Skeletal muscle satellite cell (primary cell): ENCODE data around the gene CD2AP.
"Not testable (repeated sequence)": the region's sequence is repeated elsewhere in the genome, so short reads cannot be mapped to it uniquely, and the experiment has no call there.

ENCODE experiments used
- H3K27me3 ChIP-seq: 2 replicates; pipeline ENCODE4 v1.7.0; 2013; ENCODE audit warnings: low read length; ENCODE audit not compliant: control insufficient read depth, insufficient read depth
- H3K36me3 ChIP-seq: 2 replicates; pipeline ENCODE4 v1.7.0; 2013; ENCODE audit warnings: mild to moderate bottlenecking, control low read depth, low read length; ENCODE audit not compliant: insufficient read depth
- H3K4me1 ChIP-seq: 2 replicates; pipeline ENCODE4 v1.7.0; 2013; ENCODE audit warnings: low read length; ENCODE audit not compliant: control insufficient read depth, insufficient read depth
- H3K4me2 ChIP-seq: 2 replicates; pipeline ENCODE4 v1.7.0; 2013; ENCODE audit warnings: mild to moderate bottlenecking, low read length
- H3K4me3 ChIP-seq: 2 replicates; pipeline ENCODE4 v1.7.0; 2013; ENCODE audit warnings: low read length
- H3K9ac ChIP-seq: 2 replicates; pipeline ENCODE4 v1.7.0; 2013; ENCODE audit warnings: mild to moderate bottlenecking, low read depth, low read length, moderate library complexity
- H3K9me3 ChIP-seq: replicated peaks from 2 replicates; pipeline ENCODE4 v1.7.0; 2013; ENCODE audit warnings: mild to moderate bottlenecking, control low read depth, low read length

CD2AP gene

GRCh38 chr6:47628448-47629272 is 151.1 kb downstream of the CD2AP start:
- H3K36me3 ChIP-seq, result no peaks in the 10 kb centered on the region
- H3K4me2 ChIP-seq, result no peak overlapping the region
- H3K9ac ChIP-seq, result no peak overlapping the region
- H3K27me3 ChIP-seq, result no peaks in the 10 kb centered on the region
- no peak overlapping the region for H3K4me3 ChIP-seq
- no peaks in the 10 kb centered on the region for H3K9me3 ChIP-seq
- H3K4me1 ChIP-seq, result no peaks in the 10 kb centered on the region

DNA sequence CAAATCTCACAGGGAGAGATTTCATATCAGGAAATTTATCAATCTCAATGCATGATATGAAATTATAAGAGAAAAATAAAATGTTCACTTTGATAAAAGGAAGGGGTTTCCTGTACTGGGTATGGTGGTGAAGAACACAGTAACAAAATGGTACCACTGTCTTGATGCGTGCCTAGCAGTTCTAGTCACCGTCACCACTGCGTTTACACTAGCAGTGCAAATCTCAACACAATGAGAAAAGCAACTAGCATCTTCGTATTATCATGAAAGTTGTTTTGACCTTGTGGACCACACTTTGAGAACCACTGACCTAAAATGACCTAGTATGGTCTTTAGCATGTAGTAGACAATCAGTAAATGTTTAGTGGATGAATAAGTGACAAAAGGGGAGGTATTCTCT is 152.4 kb downstream of the CD2AP start:
- Histone ChIP-seq H3K4me3 (no peak overlapping the region), H3K4me1 (no peaks in the 10 kb centered on the region), H3K36me3 (no peaks in the 10 kb centered on the region), H3K27me3 (no peaks in the 10 kb centered on the region), H3K4me2 (no peak overlapping the region), H3K9me3 (no peaks in the 10 kb centered on the region), H3K9ac (no peak overlapping the region)

DNA sequence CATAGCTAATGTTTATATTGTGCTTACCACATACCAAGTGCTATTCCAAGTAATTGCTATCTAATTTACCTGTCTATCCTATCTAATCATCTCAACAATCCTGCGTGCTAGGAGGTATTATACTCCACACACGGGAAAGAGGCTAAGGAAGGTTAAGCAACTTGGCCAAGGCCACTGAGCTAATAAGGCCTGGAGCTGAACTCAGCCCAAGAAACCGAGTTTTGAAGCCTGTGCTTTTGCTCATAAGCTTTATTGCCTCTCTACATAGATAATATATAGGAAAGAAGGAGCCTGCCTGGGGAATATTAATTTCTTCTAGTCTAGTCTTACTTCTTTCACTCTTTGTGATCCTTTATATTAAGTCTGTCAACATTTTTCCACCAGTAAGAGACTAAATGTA is 153.0 kb downstream of the CD2AP start:
- Histone ChIP-seq H3K27me3 (no peaks in the 10 kb centered on the region), H3K9me3 (no peaks in the 10 kb centered on the region), H3K36me3 (no peaks in the 10 kb centered on the region), H3K4me2 (no peak overlapping the region), H3K4me1 (no peaks in the 10 kb centered on the region), H3K9ac (no peak overlapping the region), H3K4me3 (no peak overlapping the region)

- Histone ChIP-seq H3K27me3 (no peaks in the 10 kb centered on the region), H3K4me1 (no peaks in the 10 kb centered on the region), H3K36me3 (no peaks in the 10 kb centered on the region), H3K4me3 (no peak overlapping the region), H3K9ac (no peak overlapping the region), H3K4me2 (no peak overlapping the region), H3K9me3 (no peaks in the 10 kb centered on the region)
Observed at GRCh38 chr6:47631269-47631772, 153.7 kb downstream of the CD2AP start.

GRCh38 chr6:47631797-47632196 is 154.2 kb downstream of the CD2AP start:
- no peak overlapping the region for H3K4me3 ChIP-seq
- H3K36me3 ChIP-seq, result no peaks in the 10 kb centered on the region
- no peak overlapping the region for H3K9ac ChIP-seq
- no peaks in the 10 kb centered on the region for H3K9me3 ChIP-seq
- no peaks in the 10 kb centered on the region for H3K27me3 ChIP-seq
- H3K4me2 ChIP-seq, result no peak overlapping the region
- no peaks in the 10 kb centered on the region for H3K4me1 ChIP-seq

DNA sequence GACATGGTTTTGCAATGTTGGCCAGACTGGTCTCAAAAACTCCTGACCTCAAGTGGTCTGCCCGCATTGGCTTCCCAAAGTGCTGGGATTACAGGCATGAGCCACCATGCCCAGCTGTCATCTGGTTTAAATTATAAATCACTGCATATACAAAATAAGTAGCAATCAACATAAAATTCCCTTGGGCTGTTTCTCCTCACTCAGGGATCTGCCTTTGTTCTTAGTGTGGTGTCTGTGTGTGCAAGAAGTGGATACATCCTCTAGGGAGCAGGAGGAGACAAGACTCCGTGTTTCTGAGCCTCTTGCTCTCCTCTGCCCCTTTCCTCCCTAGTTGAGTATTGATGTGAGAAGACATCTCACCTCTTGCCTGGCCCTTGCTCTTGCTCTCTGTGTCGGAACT is 155.6 kb downstream of the CD2AP start:
- H3K36me3 ChIP-seq, result no peaks in the 10 kb centered on the region
- no peaks in the 10 kb centered on the region for H3K27me3 ChIP-seq
- no peak overlapping the region for H3K4me2 ChIP-seq
- H3K9me3 ChIP-seq, result no peaks in the 10 kb centered on the region
- H3K9ac ChIP-seq, result no peak overlapping the region
- H3K4me3 ChIP-seq, result no peak overlapping the region
- H3K4me1 ChIP-seq, result no peaks in the 10 kb centered on the region

- H3K9ac ChIP-seq, result no peak overlapping the region
- no peaks in the 10 kb centered on the region for H3K4me1 ChIP-seq
- H3K9me3 ChIP-seq, result no peaks in the 10 kb centered on the region
- no peak overlapping the region for H3K4me3 ChIP-seq
- H3K27me3 ChIP-seq, result no peaks in the 10 kb centered on the region
- H3K36me3 ChIP-seq, result no peaks in the 10 kb centered on the region
- no peak overlapping the region for H3K4me2 ChIP-seq
Observed at GRCh38 chr6:47634210-47635047, 156.8 kb downstream of the CD2AP start.

- peaks cover 6% of the 10 kb centered on the region for H3K4me1 ChIP-seq
Observed at GRCh38 chr6:47646689-47647088, 169.1 kb downstream of the CD2AP start.

GRCh38 chr6:47647188-47647587 is 169.6 kb downstream of the CD2AP start:
- no peaks in the 10 kb centered on the region for H3K9me3 ChIP-seq
- H3K4me3 ChIP-seq, result no peak overlapping the region
- no peaks in the 10 kb centered on the region for H3K36me3 ChIP-seq
- H3K4me1 ChIP-seq, result peaks cover 8% of the 10 kb centered on the region
- no peak overlapping the region for H3K4me2 ChIP-seq
- H3K9ac ChIP-seq, result no peak overlapping the region
- H3K27me3 ChIP-seq, result no peaks in the 10 kb centered on the region

More at GRCh38 chr6:47646689-47647088, 169.1 kb downstream of the CD2AP start:
- no peak overlapping the region for H3K9ac ChIP-seq
- H3K36me3 ChIP-seq, result no peaks in the 10 kb centered on the region
- H3K4me3 ChIP-seq, result no peak overlapping the region
- no peaks in the 10 kb centered on the region for H3K27me3 ChIP-seq
- H3K4me2 ChIP-seq, result no peak overlapping the region
- no peaks in the 10 kb centered on the region for H3K9me3 ChIP-seq

DNA sequence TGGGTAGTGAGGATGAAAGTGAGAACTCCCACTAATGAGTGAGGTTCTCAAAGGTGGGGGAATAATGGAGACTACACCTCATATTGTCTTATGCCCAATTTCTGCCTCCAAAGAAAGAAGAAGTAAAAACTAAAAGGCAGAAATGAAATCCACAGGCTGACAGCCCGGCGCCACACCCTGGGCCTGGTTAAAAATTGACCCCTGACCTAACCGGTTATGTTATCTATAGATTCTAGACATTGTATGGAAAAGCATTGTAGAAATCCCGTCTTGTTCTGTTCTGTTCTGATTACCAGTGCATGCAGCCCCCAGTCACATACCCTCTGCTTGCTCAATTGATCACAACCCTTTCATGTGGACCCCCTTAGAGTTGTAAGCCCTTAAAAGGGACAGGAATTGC is 170.0 kb downstream of the CD2AP start:
- not testable (repeated sequence) for H3K9me3 ChIP-seq, H3K4me1 ChIP-seq, H3K4me2 ChIP-seq, H3K9ac ChIP-seq, H3K27me3 ChIP-seq, H3K4me3 ChIP-seq, H3K36me3 ChIP-seq

- no peak overlapping the region for H3K9ac ChIP-seq
- no peaks in the 10 kb centered on the region for H3K9me3 ChIP-seq
- H3K27me3 ChIP-seq, result no peaks in the 10 kb centered on the region
- peaks cover 8% of the 10 kb centered on the region for H3K4me1 ChIP-seq
- no peaks in the 10 kb centered on the region for H3K36me3 ChIP-seq
- no peak overlapping the region for H3K4me2 ChIP-seq
- no peak overlapping the region for H3K4me3 ChIP-seq
Observed at GRCh38 chr6:47648031-47648430, 170.4 kb downstream of the CD2AP start.
